GM23338 (cell line): ENCODE measurements around the gene CDYL. TPM values are rescaled to one million over a fixed set of nuclear protein-coding genes. Genes with fewer than 3 reads are reported as not detected.
A peak's percentile ranks its signal among the peaks of the same experiment; 100 is the strongest.

Experiments used
- ATAC-seq: fragments of 200-7000 bp; cut with Tn5 transposase; 3 replicates; pipeline ENCODE4 v1.9.1; 2020
- DNase-seq: peaks from one replicate; pipeline ENCODE4 v3.0.0-alpha.2; 2015; ENCODE audit warnings: low spot score
- H2AFZ ChIP-seq: fragments of 200-600 bp; sonication (generic); 2 replicates; pipeline ENCODE4 v1.8.0; 2016; ENCODE audit warnings: antibody characterized with exemption, mild to moderate bottlenecking, moderate library complexity
- H3F3A ChIP-seq: fragments of 200-600 bp; sonication (generic); replicated peaks from 2 replicates; pipeline ENCODE4 v1.8.0; 2017; ENCODE audit warnings: antibody characterized with exemption, mixed run types, low read depth
- H3K27ac ChIP-seq: fragments of 200-600 bp; sonication (generic); 2 replicates; pipeline ENCODE4 v1.6.1; 2016; ENCODE audit warnings: low read depth
- H3K27me3 ChIP-seq: fragments of 200-600 bp; sonication (generic); 2 replicates; pipeline ENCODE4 v1.8.0; 2016; ENCODE audit warnings: mild to moderate bottlenecking, mixed run types, moderate library complexity; ENCODE audit not compliant: insufficient read depth
- H3K36me3 ChIP-seq: fragments of 200-600 bp; sonication (generic); 2 replicates; pipeline ENCODE4 v1.8.0; 2016; ENCODE audit warnings: mild to moderate bottlenecking; ENCODE audit not compliant: insufficient read depth
- H3K4me1 ChIP-seq: fragments of 200-600 bp; sonication (generic); 2 replicates; pipeline ENCODE4 v1.8.0; 2016; ENCODE audit warnings: mild to moderate bottlenecking, moderate library complexity; ENCODE audit not compliant: insufficient read depth
- H3K4me2 ChIP-seq: fragments of 200-600 bp; sonication (generic); 2 replicates; pipeline ENCODE4 v1.7.1; 2017; ENCODE audit warnings: mixed run types
- H3K4me3 ChIP-seq: fragments of 200-600 bp; sonication (generic); 2 replicates; pipeline ENCODE4 v1.6.1; 2016; ENCODE audit warnings: mixed run types
- H3K79me2 ChIP-seq: fragments of 200-600 bp; sonication (generic); replicated peaks from 2 replicates; pipeline ENCODE4 v1.8.0; 2017; ENCODE audit warnings: mild to moderate bottlenecking; ENCODE audit not compliant: insufficient read depth
- H3K9me2 ChIP-seq: fragments of 200-600 bp; sonication (generic); 2 replicates; pipeline ENCODE4 v1.8.0; 2017; ENCODE audit not compliant: insufficient read depth
- H4K20me1 ChIP-seq: fragments of 200-600 bp; sonication (generic); replicated peaks from 2 replicates; pipeline ENCODE4 v1.8.0; 2017; ENCODE audit warnings: mild to moderate bottlenecking; ENCODE audit not compliant: insufficient read depth
- H3K27ac Mint-ChIP-seq: 2 replicates; pipeline ENCODE4 v1.8.0; 2020; ENCODE audit warnings: inconsistent platforms, mild to moderate bottlenecking, moderate library complexity, mixed read lengths
- H3K27me3 Mint-ChIP-seq: 3 replicates; pipeline ENCODE4 v1.8.0; 2022; ENCODE audit warnings: low read depth, mild to moderate bottlenecking, moderate library complexity, mixed read lengths, inconsistent platforms; ENCODE audit not compliant: insufficient read depth, poor library complexity
- H3K36me3 Mint-ChIP-seq: 3 replicates; pipeline ENCODE4 v1.8.0; 2021; ENCODE audit warnings: low read depth, mild to moderate bottlenecking, inconsistent platforms, moderate library complexity, mixed read lengths
- H3K4me1 Mint-ChIP-seq: 3 replicates; pipeline ENCODE4 v1.8.0; 2020; ENCODE audit warnings: mild to moderate bottlenecking, inconsistent platforms, mixed read lengths
- H3K4me3 Mint-ChIP-seq: 3 replicates; pipeline ENCODE4 v1.8.0; 2021; ENCODE audit warnings: moderate library complexity, mild to moderate bottlenecking, inconsistent platforms, mixed read lengths
- H3K9me3 Mint-ChIP-seq: 3 replicates; pipeline ENCODE4 v1.8.0; 2020; ENCODE audit warnings: moderate library complexity, mild to moderate bottlenecking, inconsistent platforms, mixed read lengths
- CREB1 ChIP-seq: fragments of 250-450 bp; sonication (Bioruptor Pico); IDR thresholded peaks from 2 replicates; pipeline ENCODE4 v1.5.0; 2020; ENCODE audit warnings: low read depth, mild to moderate bottlenecking, moderate library complexity
- CTCF ChIP-seq, 2 experiments: fragments of 200-600 bp in 1 of 2; sonication (generic) in 1 of 2; conservative IDR thresholded peaks; 2 replicates each; pipeline versions ENCODE4 v1.5.1 to v1.6.1; 2016 to 2017; ENCODE audit warnings: antibody characterized with exemption in 2 of 2, low read depth in 2 of 2, mild to moderate bottlenecking in 2 of 2, moderate library complexity in 1 of 2
- ETS1 ChIP-seq: IDR thresholded peaks from 2 replicates; pipeline ENCODE4 v1.6.1; 2016; ENCODE audit warnings: antibody characterized with exemption
- EZH2 ChIP-seq: fragments of 200-600 bp; sonication (generic); IDR thresholded peaks from one replicate; pipeline ENCODE4 v1.8.0; 2017; ENCODE audit warnings: antibody characterized with exemption, mild to moderate bottlenecking, low read depth; ENCODE audit not compliant: unreplicated experiment
- JUNB ChIP-seq: IDR thresholded peaks from one replicate; pipeline ENCODE4 v1.6.1; 2016; ENCODE audit warnings: antibody characterized with exemption; ENCODE audit not compliant: unreplicated experiment
- STAT1 ChIP-seq: IDR thresholded peaks from one replicate; pipeline ENCODE4 v1.6.1; 2016; ENCODE audit warnings: antibody characterized with exemption; ENCODE audit not compliant: unreplicated experiment
- ZNF331 ChIP-seq: fragments of 250-450 bp; sonication (Bioruptor Pico); IDR thresholded peaks from 2 replicates; pipeline ENCODE4 v1.5.0; 2020; ENCODE audit warnings: low read depth, mild to moderate bottlenecking, moderate library complexity
- ZNF462 ChIP-seq: fragments of 250-450 bp; sonication (Bioruptor Pico); IDR thresholded peaks from 2 replicates; pipeline ENCODE4 v1.5.0; 2020; ENCODE audit warnings: mild to moderate bottlenecking, moderate library complexity
- polyA plus RNA-seq: library from polyadenylated mRNA; unstranded; fragments of >200 nt; fragmentation: Nextera tagmentation; extraction: Ambion mirVana; gene quantifications from 2 replicates; pipeline ENCODE4 v1.2.1, GENCODE V29; 2016
- total RNA-seq: library from RNA; depleted of rRNA; stranded (reverse); fragments of >200 nt; shearing (Covaris generic); gene quantifications from 2 replicates; pipeline ENCODE4 v1.2.3, GENCODE V29; 2014

Gene CDYL
- total and polyA plus RNA-seq, 2 experiments from 2014 or later: 67.2 to 128 TPM

- TF ChIP-seq JUNB: no peak
- TF ChIP-seq CREB1 (CRISPR knock-in tag): no peak
- no peak for TF ChIP-seq ZNF331 (CRISPR knock-in tag)
- no peak for TF ChIP-seq ETS1
- no peak for TF ChIP-seq EZH2
- no peak for TF ChIP-seq STAT1
- no peak for TF ChIP-seq ZNF462 (CRISPR knock-in tag)
- no peak for TF ChIP-seq CTCF (conservative IDR thresholded peaks at IDR 0.05; ENCODE audit: low read depth in 2 of 2)
- Histone ChIP-seq H2AFZ (no peak overlapping the region), H3K36me3 (peaks cover 5% of the 10 kb centered on the region; the same call in 1 of the 2 replicates), H4K20me1 (peaks cover 13% of the 10 kb centered on the region; the same call in 1 of the 2 replicates), H3K9me2 (no peaks in the 10 kb centered on the region), H3F3A (no peaks in the 10 kb centered on the region), H3K27me3 (no peaks in the 10 kb centered on the region), H3K27ac (0 out of 2 replicates have a peak overlapping the region, but pooled peaks have one; percentile 6), H3K4me2 (no peak overlapping the region), H3K4me3 (no peak overlapping the region), H3K79me2 (peaks cover 33% of the 10 kb centered on the region), H3K4me1 (peaks cover 24% of the 10 kb centered on the region)
- Mint-ChIP-seq H3K4me3 (no peak overlapping the region), H3K27me3 (peaks cover 18% of the 10 kb centered on the region), H3K9me3 (no peaks in the 10 kb centered on the region), H3K36me3 (peaks cover 45% of the 10 kb centered on the region), H3K4me1 (peaks cover 42% of the 10 kb centered on the region), H3K27ac (peak overlapping the region; percentile 61)
- DNase-seq (no peak), ATAC-seq (no peak)
Measured at GRCh38 chr6:4942673-4943009, 166.4 kb downstream of the CDYL start.
